Type B pancreatic cell (in vitro differentiated cells): ENCODE data around the gene LRFN4. TPM values are rescaled to one million over a fixed set of nuclear protein-coding genes. Genes with fewer than 3 reads are reported as not detected.

Experiments used
- DNase-seq: peaks from one replicate; pipeline ENCODE4 v3.0.0; 2021; ENCODE audit warnings: mixed read lengths; ENCODE audit not compliant: unreplicated experiment; ENCODE audit errors: extremely low spot score
- H3K27ac Mint-ChIP-seq: 2 replicates; pipeline ENCODE4 v1.8.0; 2021; ENCODE audit warnings: mild to moderate bottlenecking, mixed read lengths
- H3K27me3 Mint-ChIP-seq: 2 replicates; pipeline ENCODE4 v1.8.0; 2021; ENCODE audit warnings: mixed read lengths
- H3K36me3 Mint-ChIP-seq: 2 replicates; pipeline ENCODE4 v1.8.0; 2021; ENCODE audit warnings: mixed read lengths
- H3K4me1 Mint-ChIP-seq: one replicate; pipeline ENCODE4 v1.8.0; 2021; ENCODE audit warnings: mixed read lengths; ENCODE audit not compliant: unreplicated experiment
- H3K4me3 Mint-ChIP-seq: 2 replicates; pipeline ENCODE4 v1.8.0; 2021; ENCODE audit warnings: mild to moderate bottlenecking, mixed read lengths
- H3K9me3 Mint-ChIP-seq: 2 replicates; pipeline ENCODE4 v1.8.0; 2021; ENCODE audit warnings: mixed read lengths
- CTCF ChIP-seq: fragments of 200-600 bp; sonication (generic); conservative IDR thresholded peaks from 2 replicates; pipeline ENCODE4 v1.5.0; 2021; ENCODE audit warnings: antibody characterized with exemption, mild to moderate bottlenecking
- long read RNA-seq: library from polyadenylated mRNA; unstranded; transcript quantifications from one replicate; pipeline ENCODE4 v2.0.0, GENCODE V29; 2020
- total RNA-seq: library from RNA; stranded (reverse); gene quantifications from 2 replicates; pipeline ENCODE4 v1.2.1, GENCODE V29; 2021; ENCODE audit warnings: low replicate concordance

Gene LRFN4
- 10.1 and 28.5 TPM in 2 replicates for total RNA-seq
- long read RNA-seq = 0 reads

- Mint-ChIP-seq H3K9me3 (no peaks in the 10 kb centered on the region), H3K36me3 (no peaks in the 10 kb centered on the region), H3K27ac (peak within 1 kb of the TSS; percentile 78), H3K4me3 (peak within 1 kb of the TSS; percentile 91), H3K27me3 (no peaks in the 10 kb centered on the region), H3K4me1 (peaks cover 6% of the 10 kb centered on the region)
- TF ChIP-seq CTCF = no peak
- no peak for DNase-seq
Observed at GRCh38 chr11:66856496-66857233, at the start of gene LRFN4. Gene LRFN4 (plus strand): TSS chr11:66857064. CDS start chr11:66857745, 681 bp downstream.

GRCh38 chr11:66809592-66809991 is 47.3 kb upstream of the LRFN4 start:
- Mint-ChIP-seq H3K27ac (no peak overlapping the region), H3K4me3 (no peak overlapping the region), H3K9me3 (no peaks in the 10 kb centered on the region), H3K4me1 (peaks cover 6% of the 10 kb centered on the region), H3K27me3 (no peaks in the 10 kb centered on the region), H3K36me3 (peaks cover 19% of the 10 kb centered on the region)
- no peak for TF ChIP-seq CTCF
- DNase-seq = no peak

GRCh38 chr11:66810576-66811185 is 46.2 kb upstream of the LRFN4 start:
- peaks cover 19% of the 10 kb centered on the region for H3K36me3 Mint-ChIP-seq
- no peaks in the 10 kb centered on the region for H3K9me3 Mint-ChIP-seq
- DNase-seq = no peak
- no peak overlapping the region for H3K27ac Mint-ChIP-seq
- peaks cover 6% of the 10 kb centered on the region for H3K4me1 Mint-ChIP-seq
- H3K27me3 Mint-ChIP-seq = no peaks in the 10 kb centered on the region
- H3K4me3 Mint-ChIP-seq = no peak overlapping the region
- TF ChIP-seq CTCF = no peak

- Mint-ChIP-seq H3K36me3 (no peaks in the 10 kb centered on the region), H3K4me3 (no peak overlapping the region), H3K27ac (no peak overlapping the region), H3K4me1 (no peaks in the 10 kb centered on the region), H3K9me3 (no peaks in the 10 kb centered on the region), H3K27me3 (no peaks in the 10 kb centered on the region)
- no peak for DNase-seq
- TF ChIP-seq CTCF = no peak
Observed at GRCh38 chr11:66814678-66815077, 42.2 kb upstream of the LRFN4 start.

- no peaks in the 10 kb centered on the region for H3K4me1 Mint-ChIP-seq
- no peaks in the 10 kb centered on the region for H3K27me3 Mint-ChIP-seq
- H3K4me3 Mint-ChIP-seq = no peak overlapping the region
- H3K27ac Mint-ChIP-seq = no peak overlapping the region
- DNase-seq = no peak
- no peaks in the 10 kb centered on the region for H3K36me3 Mint-ChIP-seq
- no peak for TF ChIP-seq CTCF
- H3K9me3 Mint-ChIP-seq = no peaks in the 10 kb centered on the region
Observed at GRCh38 chr11:66815646-66816045, 41.2 kb upstream of the LRFN4 start.
